Endodermal cell (in vitro differentiated cells): ENCODE data around the gene RNASE1. TPM values are rescaled to one million over a fixed set of nuclear protein-coding genes. Genes with fewer than 3 reads are reported as not detected.

Source experiments
- DNase-seq: peaks from one replicate; pipeline ENCODE4 v3.0.0-alpha.2; 2017
- H3K27ac ChIP-seq: 2 replicates; pipeline ENCODE4 v1.5.1; 2013; ENCODE audit warnings: mild to moderate bottlenecking, low read depth, low read length, moderate library complexity
- H3K27me3 ChIP-seq: 2 replicates; pipeline ENCODE4 v1.6.1; 2013; ENCODE audit warnings: mild to moderate bottlenecking, low read length, moderate library complexity; ENCODE audit not compliant: insufficient read depth, control insufficient read depth, poor library complexity, severe bottlenecking
- H3K36me3 ChIP-seq: 2 replicates; pipeline ENCODE4 v1.7.0; 2013; ENCODE audit warnings: mild to moderate bottlenecking, low read length, moderate library complexity; ENCODE audit not compliant: control insufficient read depth, insufficient read depth
- H3K4me1 ChIP-seq: one replicate; pipeline ENCODE4 v1.7.0; 2013; ENCODE audit warnings: low read length; ENCODE audit not compliant: control insufficient read depth, insufficient read depth
- H3K4me3 ChIP-seq: 2 replicates; pipeline ENCODE4 v1.5.1; 2013; ENCODE audit warnings: mild to moderate bottlenecking, low read length, moderate library complexity
- H3K9ac ChIP-seq: 2 replicates; pipeline ENCODE4 v1.6.1; 2013; ENCODE audit warnings: mild to moderate bottlenecking, low read length, moderate library complexity; ENCODE audit not compliant: poor library complexity, severe bottlenecking; ENCODE audit errors: extremely low read depth
- H3K9me3 ChIP-seq: 2 replicates; pipeline ENCODE4 v1.6.1; 2013; ENCODE audit warnings: mild to moderate bottlenecking, low read length, moderate library complexity; ENCODE audit not compliant: control insufficient read depth
- H3K27ac Mint-ChIP-seq: 2 replicates; pipeline ENCODE4 v1.8.0; 2020; ENCODE audit warnings: mixed read lengths
- H3K27me3 Mint-ChIP-seq: 2 replicates; pipeline ENCODE4 v1.8.0; 2021; ENCODE audit warnings: mild to moderate bottlenecking, mixed read lengths; ENCODE audit not compliant: insufficient read depth
- H3K36me3 Mint-ChIP-seq: 2 replicates; pipeline ENCODE4 v1.8.0; 2020; ENCODE audit warnings: low read depth, mixed read lengths
- H3K4me1 Mint-ChIP-seq: 2 replicates; pipeline ENCODE4 v1.8.0; 2020; ENCODE audit warnings: mixed read lengths
- H3K4me3 Mint-ChIP-seq: 2 replicates; pipeline ENCODE4 v1.8.0; 2020; ENCODE audit warnings: mild to moderate bottlenecking, moderate library complexity, mixed read lengths
- H3K9me3 Mint-ChIP-seq: 2 replicates; pipeline ENCODE4 v1.8.0; 2020; ENCODE audit warnings: mild to moderate bottlenecking, mixed read lengths
- CTCF ChIP-seq: fragments of 200-600 bp; sonication (generic); conservative IDR thresholded peaks from 2 replicates; pipeline ENCODE4 v1.5.0; 2021; ENCODE audit warnings: antibody characterized with exemption, mild to moderate bottlenecking
- WGBS, 2 experiments: methylation state at CpG; one replicate each; pipeline versions ENCODE4 v1.1.5 to v1.1.7; 2013; ENCODE audit warnings: missing lambda C conversion rate in 2 of 2, mixed read lengths in 1 of 2; ENCODE audit not compliant: insufficient coverage in 1 of 2, insufficient read length in 1 of 2; 5-methylcytosine and 5-hydroxymethylcytosine counted together
- long read RNA-seq, 4 experiments: library from polyadenylated mRNA in 2 of 4; library from RNA in 1 of 4; library from capped mRNA in 1 of 4; stranded (forward) in 3 of 4; unstranded in 1 of 4; transcript quantifications; one replicate each; pipeline ENCODE4 v2.0.0, GENCODE V29; 2020 to 2021; ENCODE audit warnings: inconsistent platforms in 1 of 4
- polyA plus RNA-seq, 2 experiments: library from polyadenylated mRNA; stranded (reverse); fragments of 50-300 nt; gene quantifications; one replicate each; pipeline ENCODE4 v1.2.3, GENCODE V29; 2013
- total RNA-seq, 2 donors: library from RNA; stranded (reverse); fragmentation: NEBNext Ultra II Directional in 1 of 2; extraction: Animal tissue kit (Norgen Biotek cat#: 25700) in 1 of 2; gene quantifications; 2 replicates in 1 of 2; 3 replicates in 1 of 2; pipeline ENCODE4 v1.2.1, GENCODE V29; 2021

RNASE1 gene
- 10 to 100 TPM in 1 of 2 donors, 1 to 10 TPM in 1; 9.9 to 10.7 TPM for total RNA-seq
- 41.2 TPM for polyA plus RNA-seq (2013, experiment 1 of 2)
- 25.8 TPM for polyA plus RNA-seq (2013, experiment 2 of 2)
- long read RNA-seq, experiment 1, partial matches to known transcripts, result 2 of 4 reads
- long read RNA-seq, experiment 1, other reads (novel, unspliced or antisense), result 1 of 4 reads
- long read RNA-seq, experiment 2, transcript RNASE1-202 (2 exons, 1,348 nt), result major isoform, 9 of 18 reads
- long read RNA-seq, experiment 2, partial matches to known transcripts, result 0 of 18 reads
- long read RNA-seq, experiment 2, other reads (novel, unspliced or antisense), result 8 of 18 reads
- long read RNA-seq, experiment 3, transcript RNASE1-202 (2 exons, 1,348 nt), result major isoform, 8 of 9 reads
- long read RNA-seq, experiment 3, partial matches to known transcripts, result 0 of 9 reads
- long read RNA-seq, experiment 3, other reads (novel, unspliced or antisense), result 0 of 9 reads
- long read RNA-seq, experiment 4, transcript RNASE1-202 (2 exons, 1,348 nt), result major isoform, 7 of 13 reads
- long read RNA-seq, experiment 4, partial matches to known transcripts, result 0 of 13 reads
- long read RNA-seq, experiment 4, other reads (novel, unspliced or antisense), result 3 of 13 reads

DNA sequence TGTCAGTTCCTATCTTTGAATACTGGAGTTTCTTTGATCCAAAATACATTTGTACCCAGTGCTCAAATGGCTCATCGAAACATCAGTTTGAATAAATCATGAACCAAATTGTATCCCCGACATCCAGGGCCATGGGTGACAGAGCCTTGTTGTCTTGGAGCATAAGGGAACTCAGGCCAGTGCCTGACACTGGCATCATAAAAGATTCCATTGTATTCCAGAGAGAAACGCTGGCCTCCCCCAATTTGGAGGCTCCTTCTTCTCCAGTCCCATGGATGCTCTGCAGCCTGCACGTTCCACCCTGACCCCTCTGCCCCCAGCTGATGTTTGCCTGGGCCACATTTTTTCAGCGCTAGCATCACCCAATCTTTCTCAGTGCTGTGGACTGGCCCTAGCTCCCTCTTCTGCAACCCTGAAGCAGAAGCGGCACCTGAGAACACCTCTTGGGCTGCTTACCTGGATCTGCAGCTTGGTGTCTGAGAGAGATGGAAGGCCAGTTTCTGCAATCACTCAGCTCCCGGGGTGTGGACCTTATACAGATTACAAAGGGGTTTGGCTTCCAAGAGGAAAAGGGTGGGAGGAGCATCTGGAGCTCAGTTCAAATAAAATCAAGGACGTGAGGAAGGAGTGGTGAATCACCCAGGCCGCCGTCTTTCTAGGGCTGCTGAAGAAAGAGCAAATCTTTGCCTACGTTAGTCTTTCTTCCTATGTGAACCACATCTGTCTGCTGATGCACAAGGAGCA is at the start of gene RNASE1:
Gene RNASE1, minus strand, starts transcription at position 504 of the 744 bp plus-strand sequence. CDS start 776 bp downstream, outside the sequence.
- no peak for TF ChIP-seq CTCF
- no peaks in the 10 kb centered on the region for H3K9me3 ChIP-seq
- Mint-ChIP-seq H3K4me1 (peaks cover 50% of the 10 kb centered on the region), H3K27ac (no peak within 1 kb of the TSS), H3K9me3 (no peaks in the 10 kb centered on the region), H3K27me3 (no peaks in the 10 kb centered on the region), H3K4me3 (no peak within 1 kb of the TSS), H3K36me3 (no peaks in the 10 kb centered on the region)
- H3K36me3 ChIP-seq, result no peaks in the 10 kb centered on the region
- 89 to 90% methylated on average over 10 to 11 of the region's 11 CpGs for WGBS, 2 experiments
- no peaks in the 10 kb centered on the region for H3K27me3 ChIP-seq
- H3K27ac ChIP-seq, result no peak within 1 kb of the TSS
- no peak within 1 kb of the TSS for H3K9ac ChIP-seq
- H3K4me1 ChIP-seq, result peaks cover 16% of the 10 kb centered on the region
- H3K4me3 ChIP-seq, result peak within 1 kb of the TSS; percentile 72
- no peak for DNase-seq

DNA sequence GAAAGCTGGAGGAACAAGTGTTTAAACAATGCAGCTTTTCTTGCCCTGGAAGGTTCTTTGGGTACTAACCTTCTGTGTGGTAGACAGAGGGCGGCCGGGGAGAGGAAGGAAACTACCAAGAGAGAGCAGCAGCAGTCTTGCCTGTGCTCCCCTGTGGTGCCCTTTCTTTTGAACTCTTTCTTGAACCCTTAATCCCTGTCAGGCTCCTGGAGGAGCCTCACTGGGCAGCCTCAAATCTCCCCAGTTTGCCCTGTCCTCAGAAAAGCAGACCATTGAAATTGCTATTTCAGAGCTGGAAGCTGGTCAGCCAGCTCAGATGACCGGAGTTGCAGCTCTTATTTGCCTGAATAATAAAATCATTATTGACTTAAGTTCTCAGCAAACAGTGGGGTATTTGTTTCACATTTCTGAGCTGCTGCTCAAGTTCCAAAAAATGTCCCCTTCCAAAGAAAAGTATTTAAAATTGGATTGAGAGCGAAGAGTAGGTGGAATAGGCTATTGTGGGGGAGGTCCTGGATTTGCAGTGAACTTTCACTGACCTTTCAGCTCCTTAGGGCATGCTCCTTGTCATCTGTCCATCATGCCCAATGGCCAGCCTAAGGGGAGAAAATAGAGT is 46.4 kb upstream of the RNASE1 start:
- peak overlapping the region; percentile 13 for H3K27ac Mint-ChIP-seq
- no peaks in the 10 kb centered on the region for H3K36me3 ChIP-seq
- peak; percentile 63 for DNase-seq
- no peak overlapping the region for H3K9ac ChIP-seq
- peaks cover 12% of the 10 kb centered on the region for H3K4me1 Mint-ChIP-seq
- no peaks in the 10 kb centered on the region for H3K9me3 Mint-ChIP-seq
- no peak overlapping the region for H3K27ac ChIP-seq
- 44 to 52% methylated on average over 2 to 4 of the region's 4 CpGs for WGBS, 2 experiments
- no peak for TF ChIP-seq CTCF
- H3K4me3 Mint-ChIP-seq, result no peak overlapping the region
- no peaks in the 10 kb centered on the region for H3K27me3 ChIP-seq
- H3K4me3 ChIP-seq, result no peak overlapping the region
- no peaks in the 10 kb centered on the region for H3K36me3 Mint-ChIP-seq
- H3K4me1 ChIP-seq, result peaks cover 7% of the 10 kb centered on the region
- peaks cover 2% of the 10 kb centered on the region for H3K27me3 Mint-ChIP-seq
- no peaks in the 10 kb centered on the region for H3K9me3 ChIP-seq

- H3K4me3 Mint-ChIP-seq, result no peak overlapping the region
- Histone ChIP-seq H3K9me3 (no peaks in the 10 kb centered on the region), H3K4me3 (no peak overlapping the region), H3K27ac (no peak overlapping the region), H3K9ac (no peak overlapping the region), H3K4me1 (peaks cover 7% of the 10 kb centered on the region), H3K27me3 (no peaks in the 10 kb centered on the region), H3K36me3 (no peaks in the 10 kb centered on the region)
- peak overlapping the region; percentile 13 for H3K27ac Mint-ChIP-seq
- H3K27me3 Mint-ChIP-seq, result peaks cover 2% of the 10 kb centered on the region
- 74 to 81% methylated on average over 9 of the region's 9 CpGs for WGBS, 2 experiments
- H3K4me1 Mint-ChIP-seq, result peaks cover 12% of the 10 kb centered on the region
- no peak for TF ChIP-seq CTCF
- no peaks in the 10 kb centered on the region for H3K9me3 Mint-ChIP-seq
- H3K36me3 Mint-ChIP-seq, result no peaks in the 10 kb centered on the region
- DNase-seq, result peak; percentile 52
Observed at GRCh38 chr14:20848316-20848954, 45.8 kb upstream of the RNASE1 start.
